RWPE1 (cell line): ENCODE measurements around the gene TMOD4.

Source experiments
- CTCF ChIA-PET: fragments of 350-600 bp; sonication (Branson Sonifier 250); formaldehyde crosslinking; extraction: SDS; loops from one replicate; lab custom pipeline; 2021; lab: Yijun Ruan, JAX
- POLR2A ChIA-PET: fragments of 400-600 bp; formaldehyde crosslinking; extraction: SDS; loops from one replicate; lab custom pipeline; 2020; ENCODE audit warnings: antibody characterized with exemption; ENCODE audit not compliant: low non-redundant PET; lab: Yijun Ruan, JAX
- DNase-seq: peaks from one replicate; pipeline ENCODE4 v3.0.0; 2012; ENCODE audit warnings: low spot score
- H3K27ac ChIP-seq: fragments of 450-650 bp; 2 replicates; pipeline ENCODE4 v1.5.1; 2017
- TF ChIP-seq, protein P1 (sequence below): fragments of 450-650 bp; conservative IDR thresholded peaks from 2 replicates; pipeline ENCODE4 v1.5.1; 2017; ENCODE audit warnings: low read depth, mild to moderate bottlenecking

Gene TMOD4

DNA sequence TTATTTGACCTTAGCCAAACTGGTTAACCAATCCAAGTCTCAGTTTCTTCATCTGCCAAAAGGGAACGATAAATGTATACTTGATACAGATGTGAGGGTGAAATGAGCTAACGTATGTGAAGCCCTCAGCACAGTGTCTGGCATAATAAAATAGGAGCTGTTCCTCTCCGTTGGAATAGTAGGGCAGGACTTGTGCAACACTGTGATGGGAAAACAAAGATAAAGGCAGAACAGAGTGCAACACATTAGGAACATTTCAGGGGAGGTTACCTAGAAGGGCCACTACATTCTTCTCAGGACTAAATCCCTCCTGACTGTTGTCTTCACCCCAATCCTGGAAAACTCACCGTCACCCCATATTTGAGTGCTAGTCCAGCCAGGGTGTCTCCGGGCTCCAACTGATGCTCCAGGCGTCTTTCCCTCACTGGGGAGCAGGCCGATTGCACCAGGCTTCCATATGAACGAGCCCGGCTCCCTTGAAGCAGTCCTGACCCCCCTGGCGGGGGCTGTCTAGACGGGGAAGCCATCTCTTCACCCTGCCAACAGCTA, 11.0 kb downstream of the TMOD4 start:
- no peak for DNase-seq
- TF ChIP-seq, protein P1, sequence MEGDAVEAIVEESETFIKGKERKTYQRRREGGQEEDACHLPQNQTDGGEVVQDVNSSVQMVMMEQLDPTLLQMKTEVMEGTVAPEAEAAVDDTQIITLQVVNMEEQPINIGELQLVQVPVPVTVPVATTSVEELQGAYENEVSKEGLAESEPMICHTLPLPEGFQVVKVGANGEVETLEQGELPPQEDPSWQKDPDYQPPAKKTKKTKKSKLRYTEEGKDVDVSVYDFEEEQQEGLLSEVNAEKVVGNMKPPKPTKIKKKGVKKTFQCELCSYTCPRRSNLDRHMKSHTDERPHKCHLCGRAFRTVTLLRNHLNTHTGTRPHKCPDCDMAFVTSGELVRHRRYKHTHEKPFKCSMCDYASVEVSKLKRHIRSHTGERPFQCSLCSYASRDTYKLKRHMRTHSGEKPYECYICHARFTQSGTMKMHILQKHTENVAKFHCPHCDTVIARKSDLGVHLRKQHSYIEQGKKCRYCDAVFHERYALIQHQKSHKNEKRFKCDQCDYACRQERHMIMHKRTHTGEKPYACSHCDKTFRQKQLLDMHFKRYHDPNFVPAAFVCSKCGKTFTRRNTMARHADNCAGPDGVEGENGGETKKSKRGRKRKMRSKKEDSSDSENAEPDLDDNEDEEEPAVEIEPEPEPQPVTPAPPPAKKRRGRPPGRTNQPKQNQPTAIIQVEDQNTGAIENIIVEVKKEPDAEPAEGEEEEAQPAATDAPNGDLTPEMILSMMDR = no peak
- POLR2A ChIA-PET = no interaction called here
- CTCF ChIA-PET = interaction anchor here (0.6 kb wide), 1 partner anchor 106 kb away, joined by 4 read pairs; the partner anchor contains the start of gene CDC42SE1
- peak overlapping the region; percentile 84 for H3K27ac ChIP-seq

DNA sequence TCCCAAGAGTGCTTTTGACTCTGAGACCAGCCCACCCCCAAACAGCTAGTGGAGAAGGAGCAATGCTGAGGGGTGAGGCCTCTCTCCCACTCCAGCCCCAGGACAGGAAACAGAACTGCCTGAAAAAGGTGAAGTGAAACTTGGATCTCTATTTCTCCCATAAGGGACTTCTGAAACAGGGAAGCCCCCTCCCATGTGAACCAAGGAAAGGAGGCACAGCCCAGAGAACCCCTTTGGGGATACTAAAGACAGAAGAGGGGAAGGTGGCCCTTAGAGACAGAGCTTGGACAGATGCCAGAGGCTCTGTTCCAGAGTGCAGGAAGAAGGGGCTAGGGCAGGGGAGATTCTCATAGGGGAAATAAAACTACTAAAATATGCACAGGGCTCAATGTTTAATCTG, 16.4 kb downstream of the TMOD4 start:
- ChIA-PET POLR2A (no interaction called here), CTCF (interaction anchor here (0.6 kb wide), 2 partner anchors 97 to 154 kb away, joined by 3 to 7 read pairs; no protein-coding TSS in a partner anchor)
- TF ChIP-seq, protein P1 = no peak
- no peak overlapping the region for H3K27ac ChIP-seq
- DNase-seq = no peak

DNA sequence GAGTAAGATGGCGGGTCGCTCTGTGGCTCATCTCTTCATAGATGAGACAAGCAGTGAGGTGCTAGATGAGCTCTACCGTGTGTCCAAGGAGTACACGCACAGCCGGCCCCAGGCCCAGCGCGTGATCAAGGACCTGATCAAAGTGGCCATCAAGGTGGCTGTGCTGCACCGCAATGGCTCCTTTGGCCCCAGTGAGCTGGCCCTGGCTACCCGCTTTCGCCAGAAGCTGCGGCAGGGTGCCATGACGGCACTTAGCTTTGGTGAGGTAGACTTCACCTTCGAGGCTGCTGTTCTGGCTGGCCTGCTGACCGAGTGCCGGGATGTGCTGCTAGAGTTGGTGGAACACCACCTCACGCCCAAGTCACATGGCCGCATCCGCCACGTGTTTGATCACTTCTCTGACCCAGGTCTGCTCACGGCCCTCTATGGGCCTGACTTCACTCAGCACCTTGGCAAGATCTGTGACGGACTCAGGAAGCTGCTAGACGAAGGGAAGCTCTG, 17.0 kb downstream of the TMOD4 start:
- no peak overlapping the region for H3K27ac ChIP-seq
- POLR2A ChIA-PET = no interaction called here
- CTCF ChIA-PET = no interaction called here
- TF ChIP-seq, protein P1 = no peak
- no peak for DNase-seq

DNA sequence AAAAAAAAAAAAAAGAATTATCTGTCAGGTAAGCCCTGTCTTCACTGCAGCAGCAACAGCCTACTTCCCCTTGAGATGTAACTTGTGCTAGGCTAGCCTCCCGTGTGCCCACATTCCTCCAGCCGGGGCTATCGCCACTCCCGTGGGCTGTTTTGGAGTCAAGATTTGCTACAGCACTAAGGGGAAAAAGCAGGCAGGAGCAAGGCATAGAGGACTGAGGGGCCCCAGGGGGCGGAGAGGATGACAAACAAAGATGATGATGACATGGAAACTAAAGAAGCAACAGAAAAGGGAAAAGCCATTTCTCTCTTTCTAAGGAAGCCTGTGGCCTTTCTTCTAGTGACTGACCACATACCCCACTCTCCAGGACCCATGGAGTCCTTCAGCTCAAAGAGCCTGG, 17.5 kb downstream of the TMOD4 start:
- ChIA-PET POLR2A (no interaction called here), CTCF (interaction anchor here (0.6 to 0.7 kb wide), 3 partner anchors 15 to 1144 kb away, joined by 3 read pairs; partner anchors contain the start of gene GABPB2)
- no peak for DNase-seq
- TF ChIP-seq, protein P1 = no peak
- no peak overlapping the region for H3K27ac ChIP-seq

DNA sequence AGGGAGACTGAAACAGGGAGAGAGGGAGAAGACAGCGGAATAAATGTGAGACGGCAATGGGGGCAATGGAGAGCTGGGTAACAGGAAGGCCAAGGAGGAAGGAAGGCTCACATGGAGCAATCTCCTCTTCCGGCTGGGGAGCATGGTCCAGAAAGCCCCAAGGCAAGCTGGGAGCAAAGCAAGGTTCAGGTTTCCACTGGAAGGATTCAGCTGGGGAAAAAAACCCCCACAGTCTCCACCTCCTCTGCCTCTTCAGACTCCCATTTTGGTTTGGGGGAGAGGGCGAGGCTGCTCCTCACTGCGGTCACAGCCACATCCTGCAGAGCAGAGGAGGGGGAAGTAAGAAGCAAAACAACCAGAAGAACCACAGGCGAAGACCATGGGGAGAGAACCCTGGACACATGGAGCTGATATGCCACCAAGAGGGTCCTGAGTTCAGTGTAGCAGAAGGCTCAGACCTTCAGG, 18.7 kb downstream of the TMOD4 start:
- ChIA-PET CTCF (interaction anchor here (0.6 to 1.2 kb wide), 3 partner anchors 45 to 60 kb away, joined by 3 to 7 read pairs (median 6); no protein-coding TSS in a partner anchor), POLR2A (interaction anchor here (0.5 kb wide), 1 partner anchor 61 kb away, joined by 4 read pairs; no protein-coding TSS in a partner anchor)
- DNase-seq = no peak
- TF ChIP-seq, protein P1 = no peak
- peak overlapping the region; percentile 15; the same call in 1 of the 2 replicates for H3K27ac ChIP-seq

DNA sequence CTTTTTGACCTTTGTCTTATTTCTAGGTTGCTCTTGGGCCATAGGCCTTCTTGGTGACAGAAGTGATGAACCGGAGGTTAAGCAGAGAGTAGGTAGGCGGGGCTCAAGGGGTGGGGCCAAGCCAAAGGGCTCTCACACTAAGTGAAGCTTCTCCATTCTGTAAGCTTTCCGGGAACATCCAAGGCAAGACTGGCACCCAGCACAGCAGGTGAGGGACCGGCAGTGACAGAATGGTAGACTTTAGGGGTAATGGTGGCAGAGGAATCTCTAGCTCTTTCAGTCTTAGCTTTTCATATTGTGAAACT, 19.3 kb downstream of the TMOD4 start, which contains the start of gene TNFAIP8L2:
TSS of gene TNFAIP8L2 (plus strand) at position 135 of the 305 bp plus-strand sequence. CDS start 2,049 bp downstream, outside the sequence.
- TF ChIP-seq, protein P1 = no peak
- POLR2A ChIA-PET = interaction anchor here (0.5 to 0.6 kb wide), 2 partner anchors 60 to 107 kb away, joined by 4 to 5 read pairs; no protein-coding TSS in a partner anchor
- H3K27ac ChIP-seq = peak within 1 kb of the TSS; percentile 15
- CTCF ChIA-PET = interaction anchor here (0.6 to 1.2 kb wide), 3 partner anchors 55 to 59 kb away, joined by 3 to 7 read pairs (median 6); no protein-coding TSS in a partner anchor
- no peak for DNase-seq
